ENCODE data around the gene SPATA33.

The SPATA33 gene

DNA sequence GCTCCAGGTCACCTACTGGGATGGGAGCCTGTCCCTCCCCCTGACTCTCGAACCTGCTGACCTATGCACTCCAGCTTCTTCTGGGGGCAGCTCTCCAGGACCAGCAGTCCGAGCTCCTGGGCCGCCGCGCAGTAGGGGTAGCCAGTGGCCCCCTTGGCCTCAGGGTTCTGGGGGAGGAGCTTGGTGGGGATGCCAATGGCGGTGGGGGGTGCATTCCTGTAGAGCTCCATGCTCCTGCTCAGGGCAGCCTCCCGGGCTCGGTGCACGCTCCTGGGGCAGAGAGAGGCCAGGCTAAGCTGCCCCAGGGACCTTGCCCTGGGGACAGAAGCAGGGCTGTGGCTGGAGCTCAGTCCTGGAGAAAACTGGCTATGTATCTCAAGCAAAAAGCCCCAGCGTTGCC lies 51.5 kb downstream of the SPATA33 start:
- TF ChIP-seq, protein P1, sequence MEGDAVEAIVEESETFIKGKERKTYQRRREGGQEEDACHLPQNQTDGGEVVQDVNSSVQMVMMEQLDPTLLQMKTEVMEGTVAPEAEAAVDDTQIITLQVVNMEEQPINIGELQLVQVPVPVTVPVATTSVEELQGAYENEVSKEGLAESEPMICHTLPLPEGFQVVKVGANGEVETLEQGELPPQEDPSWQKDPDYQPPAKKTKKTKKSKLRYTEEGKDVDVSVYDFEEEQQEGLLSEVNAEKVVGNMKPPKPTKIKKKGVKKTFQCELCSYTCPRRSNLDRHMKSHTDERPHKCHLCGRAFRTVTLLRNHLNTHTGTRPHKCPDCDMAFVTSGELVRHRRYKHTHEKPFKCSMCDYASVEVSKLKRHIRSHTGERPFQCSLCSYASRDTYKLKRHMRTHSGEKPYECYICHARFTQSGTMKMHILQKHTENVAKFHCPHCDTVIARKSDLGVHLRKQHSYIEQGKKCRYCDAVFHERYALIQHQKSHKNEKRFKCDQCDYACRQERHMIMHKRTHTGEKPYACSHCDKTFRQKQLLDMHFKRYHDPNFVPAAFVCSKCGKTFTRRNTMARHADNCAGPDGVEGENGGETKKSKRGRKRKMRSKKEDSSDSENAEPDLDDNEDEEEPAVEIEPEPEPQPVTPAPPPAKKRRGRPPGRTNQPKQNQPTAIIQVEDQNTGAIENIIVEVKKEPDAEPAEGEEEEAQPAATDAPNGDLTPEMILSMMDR (IDR thresholded peaks at IDR 0.05; ENCODE audit: low read depth, low read length), result no peak
- in situ Hi-C loops (cut with HindIII; ENCODE audit: low sequenced_read_pairs), result no loop called here

DNA sequence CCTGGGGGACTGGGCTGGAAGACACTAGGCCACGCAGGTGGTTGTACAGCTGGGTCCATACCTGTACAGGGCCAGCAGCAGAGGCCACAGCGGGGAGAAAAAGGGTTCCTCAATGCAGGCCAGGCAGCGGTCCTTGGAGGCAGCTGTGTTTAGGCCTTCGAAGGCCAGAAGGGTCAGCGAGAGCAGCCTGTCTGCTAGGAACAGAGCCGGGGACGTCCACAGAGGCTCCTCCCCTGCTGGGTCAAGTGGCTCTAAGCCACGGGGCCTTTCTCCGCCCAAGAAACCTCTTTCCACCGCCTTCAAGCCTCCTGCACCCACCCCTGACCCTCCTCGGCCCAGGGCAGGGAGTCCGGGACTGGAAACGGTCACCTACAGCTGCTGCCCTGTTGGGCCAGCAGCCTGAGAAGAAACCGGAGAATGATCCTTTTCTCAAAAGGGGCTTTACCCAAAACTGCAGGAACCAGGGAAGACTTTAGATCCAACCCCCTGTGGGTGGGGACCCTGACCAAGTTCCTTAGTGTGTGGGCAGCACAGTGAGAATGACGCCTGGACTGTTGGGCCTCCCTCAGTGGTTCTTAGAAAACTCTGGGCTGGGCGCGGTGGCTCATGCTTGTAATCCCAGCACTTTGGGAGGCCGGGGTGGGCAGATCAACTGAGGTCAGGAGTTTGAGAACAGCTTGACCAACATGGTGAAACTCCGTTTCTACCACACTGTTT lies 52.2 kb downstream of the SPATA33 start:
- TF ChIP-seq, protein P1 (IDR thresholded peaks at IDR 0.05; ENCODE audit: low read depth, low read length), result no peak
- in situ Hi-C loops (cut with HindIII; ENCODE audit: low sequenced_read_pairs), result no loop called here
- H3K4me3 ChIP-seq (ENCODE audit: low read depth, low read length), result no peak overlapping the region
- no peak for DNase-seq (ENCODE audit: low read depth, low spot score)

More for the DNA sequence above, 51.5 kb downstream of the SPATA33 start:
- no peak overlapping the region for H3K4me3 ChIP-seq (ENCODE audit: low read depth, low read length)
- no peak for DNase-seq (ENCODE audit: low read depth, low spot score)

DNA sequence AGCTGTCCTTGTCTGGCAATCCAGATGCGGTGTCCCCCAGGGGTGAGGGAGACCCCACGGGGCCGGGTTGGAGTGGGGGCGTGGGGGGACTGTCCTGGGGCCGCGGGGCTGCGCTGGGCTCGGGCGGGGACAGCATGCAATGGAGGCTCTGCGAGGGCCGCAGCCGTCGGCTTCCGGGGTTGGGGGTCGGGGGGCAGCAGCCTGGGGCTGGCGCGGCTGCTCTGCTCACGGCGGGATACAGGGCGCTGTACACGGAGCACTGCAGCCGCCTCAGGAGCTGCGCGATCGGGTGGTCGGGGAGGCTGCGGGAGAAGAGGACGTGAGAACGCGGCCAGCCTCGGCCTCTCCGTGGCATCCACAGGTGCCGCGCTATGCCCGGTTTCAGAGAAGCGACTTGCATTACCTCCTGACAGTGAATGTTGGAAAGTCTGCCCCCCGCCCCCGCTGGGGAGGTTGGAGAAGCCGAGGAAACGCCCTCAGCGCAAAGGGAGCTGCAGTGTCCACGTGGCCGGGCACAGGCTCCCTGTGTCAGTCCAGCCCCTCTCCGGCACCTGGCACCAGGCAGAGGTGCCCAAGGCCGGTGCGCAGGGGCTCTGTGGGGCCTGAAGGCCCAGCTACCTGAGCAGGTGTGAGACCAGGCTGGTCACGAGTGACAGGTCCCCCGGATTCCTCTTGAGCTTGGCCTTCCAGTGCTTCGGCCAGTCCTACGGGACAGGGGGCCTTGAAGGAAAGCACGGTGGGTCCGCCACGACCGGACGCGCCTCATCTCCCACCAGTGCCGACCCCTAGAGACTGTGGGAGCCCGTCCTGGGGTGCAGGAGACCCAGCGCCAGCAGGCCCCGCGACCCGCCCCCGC lies 53.3 kb downstream of the SPATA33 start:
- H3K4me3 ChIP-seq (ENCODE audit: low read depth, low read length), result no peak overlapping the region
- in situ Hi-C loops (cut with HindIII; ENCODE audit: low sequenced_read_pairs), result no loop called here
- no peak for DNase-seq (ENCODE audit: low read depth, low spot score)
- TF ChIP-seq, protein P1 (IDR thresholded peaks at IDR 0.05; ENCODE audit: low read depth, low read length), result no peak

DNA sequence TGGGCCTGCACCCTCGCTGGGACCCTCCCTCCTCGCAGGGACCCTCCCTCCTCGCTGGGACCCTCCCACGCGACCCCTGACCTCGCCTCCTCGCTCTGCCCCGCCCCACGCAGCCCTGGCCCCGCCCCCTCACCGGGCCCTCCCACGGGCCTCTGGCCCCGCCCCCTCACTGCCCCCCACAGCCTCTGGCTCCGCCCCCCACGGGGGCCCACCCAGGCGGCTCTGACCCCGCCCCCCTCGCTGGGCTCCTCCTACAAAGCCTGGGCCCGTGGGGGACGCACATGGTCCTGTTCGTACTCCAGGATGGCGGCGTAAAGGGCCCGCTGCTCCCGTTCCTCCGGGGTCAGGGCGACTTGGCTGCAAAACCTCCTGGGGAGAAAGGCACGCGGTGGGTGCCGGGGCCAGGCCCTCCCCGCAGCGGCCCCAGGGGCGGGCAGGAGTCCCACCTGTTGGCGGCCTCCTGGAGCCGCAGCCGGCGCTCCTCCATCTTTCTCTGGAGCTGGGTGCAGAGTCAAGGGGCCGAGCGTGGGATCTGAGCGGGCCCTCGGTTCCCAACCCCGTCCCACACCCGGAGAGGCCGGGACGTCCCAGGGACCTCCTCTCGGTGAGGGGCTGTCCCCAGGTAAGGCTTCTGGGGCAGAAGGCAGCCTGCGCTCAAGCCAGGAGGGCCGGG lies 54.1 kb downstream of the SPATA33 start:
- TF ChIP-seq, protein P1 (IDR thresholded peaks at IDR 0.05; ENCODE audit: low read depth, low read length), result no peak
- in situ Hi-C loops (cut with HindIII; ENCODE audit: low sequenced_read_pairs), result no loop called here
- DNase-seq (ENCODE audit: low read depth, low spot score), result peak; percentile 56
- H3K4me3 ChIP-seq (ENCODE audit: low read depth, low read length), result peak overlapping the region; percentile 53

DNA sequence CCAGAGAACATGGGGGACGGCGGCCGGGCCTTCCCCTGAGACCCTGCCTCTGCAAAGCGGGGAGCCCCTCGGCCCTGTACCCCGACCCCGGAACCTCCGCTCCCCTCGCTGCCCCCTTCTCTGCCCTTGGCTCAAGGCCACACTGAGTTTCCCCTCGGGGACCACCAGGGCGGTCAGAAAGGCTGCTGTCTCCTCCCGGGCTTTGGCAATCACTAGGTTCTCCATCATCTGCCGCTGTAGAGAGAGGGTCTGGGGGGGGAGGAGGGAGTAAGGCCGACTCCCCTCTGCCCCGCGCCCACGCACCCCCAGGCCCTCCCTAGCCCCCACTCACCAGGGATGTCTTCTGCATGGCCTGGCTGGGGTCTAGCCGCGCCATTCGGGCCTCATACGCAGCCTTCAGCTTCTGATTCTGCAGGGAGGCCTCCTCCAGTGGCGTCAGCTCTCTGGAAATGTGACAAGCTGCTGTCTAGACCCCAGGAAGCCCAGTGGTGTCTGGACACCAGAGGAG lies 54.7 kb downstream of the SPATA33 start:
- peak overlapping the region; percentile 53 for H3K4me3 ChIP-seq (ENCODE audit: low read depth, low read length)
- TF ChIP-seq, protein P1 (IDR thresholded peaks at IDR 0.05; ENCODE audit: low read depth, low read length), result no peak
- in situ Hi-C loops (cut with HindIII; ENCODE audit: low sequenced_read_pairs), result no loop called here
- DNase-seq (ENCODE audit: low read depth, low spot score), result no peak

DNA sequence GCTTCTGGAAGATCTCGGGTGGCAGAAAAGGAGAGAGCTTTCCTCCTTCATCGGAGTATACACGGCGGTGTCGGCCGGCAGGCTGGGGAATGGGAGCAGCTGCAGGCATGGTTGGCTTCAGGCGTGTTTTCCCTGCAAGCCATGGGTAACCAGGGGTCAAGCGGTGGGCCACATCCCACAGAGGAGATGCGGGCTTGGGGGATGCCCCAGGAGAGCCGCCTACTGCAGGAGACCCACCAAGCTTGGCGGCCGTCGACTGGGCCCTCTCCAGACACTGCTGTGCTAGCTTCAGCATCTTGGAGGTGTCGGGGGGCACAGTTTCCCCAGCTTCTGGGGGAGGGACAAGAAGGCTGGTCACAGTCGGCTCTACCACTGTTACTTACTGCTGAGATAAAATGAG lies 58.9 kb downstream of the SPATA33 start:
- in situ Hi-C loops (cut with HindIII; ENCODE audit: low sequenced_read_pairs), result no loop called here
- TF ChIP-seq, protein P1 (IDR thresholded peaks at IDR 0.05; ENCODE audit: low read depth, low read length), result no peak
- DNase-seq (ENCODE audit: low read depth, low spot score), result no peak
- no peak overlapping the region for H3K4me3 ChIP-seq (ENCODE audit: low read depth, low read length)
